A673 (cell line): ENCODE results near the gene ZC3H11A. TPM values are rescaled to one million over a fixed set of nuclear protein-coding genes. Genes with fewer than 3 reads are reported as not detected.
A peak's percentile ranks its signal among the peaks of the same experiment; 100 is the strongest.

Experiments used
- BruUV-seq: library from RNA; stranded (reverse); fragments of 400-500 nt; replicated peaks from 2 replicates; lab custom pipeline; 2021; lab: Mats Ljungman, UMichigan
- CTCF ChIA-PET: fragments of 300-600 bp; sonication (Branson Sonifier 250); formaldehyde crosslinking; loops from one replicate; lab custom pipeline; 2022; ENCODE audit warnings: antibody characterized with exemption; lab: Charles Lee
- POLR2A ChIA-PET: fragments of 300-600 bp; sonication (Branson Sonifier 250); formaldehyde crosslinking; loops from one replicate; lab custom pipeline; 2022; ENCODE audit warnings: antibody characterized with exemption; ENCODE audit not compliant: low non-redundant PET; lab: Charles Lee
- DNase-seq: peaks from one replicate; pipeline ENCODE4 v3.0.0-alpha.2; 2015; ENCODE audit warnings: low spot score
- H3K27ac ChIP-seq: fragments of 200-600 bp; sonication (generic); 2 replicates; pipeline ENCODE4 v1.5.1; 2016; ENCODE audit warnings: mixed run types, low read depth, mild to moderate bottlenecking, mixed read lengths, antibody characterized with exemption, low read length; ENCODE audit not compliant: poor library complexity, severe bottlenecking
- H3K27me3 ChIP-seq: fragments of 200-600 bp; sonication (generic); replicated peaks from 2 replicates; pipeline ENCODE4 v1.6.1; 2017; ENCODE audit warnings: mixed run types, low read depth, mild to moderate bottlenecking, mixed read lengths, antibody characterized with exemption, low read length; ENCODE audit not compliant: insufficient read depth, poor library complexity
- H3K36me3 ChIP-seq: fragments of 200-600 bp; sonication (generic); 2 replicates; pipeline ENCODE4 v1.6.1; 2016; ENCODE audit warnings: mixed run types, mild to moderate bottlenecking, mixed read lengths, antibody characterized with exemption, low read length; ENCODE audit not compliant: insufficient read depth, poor library complexity, severe bottlenecking
- H3K4me1 ChIP-seq: fragments of 200-600 bp; sonication (generic); 2 replicates; pipeline ENCODE4 v1.6.1; 2017; ENCODE audit warnings: mixed run types, mild to moderate bottlenecking, mixed read lengths, antibody characterized with exemption, low read length; ENCODE audit not compliant: insufficient read depth, poor library complexity, severe bottlenecking
- H3K4me3 ChIP-seq: fragments of 200-600 bp; sonication (generic); 2 replicates; pipeline ENCODE4 v1.5.1; 2016; ENCODE audit warnings: low read depth, mixed run types, mild to moderate bottlenecking, mixed read lengths, low read length; ENCODE audit not compliant: poor library complexity, severe bottlenecking
- H3K9me3 ChIP-seq: fragments of 200-600 bp; sonication (generic); 2 replicates; pipeline ENCODE4 v1.6.1; 2016; ENCODE audit warnings: mixed run types, low read depth, mild to moderate bottlenecking, mixed read lengths, antibody characterized with exemption, low read length; ENCODE audit not compliant: poor library complexity, severe bottlenecking
- EZH2 ChIP-seq: fragments of 200-600 bp; sonication (generic); IDR thresholded peaks from 2 replicates; pipeline ENCODE4 v1.6.1; 2017; ENCODE audit warnings: borderline replicate concordance, low read depth, mild to moderate bottlenecking, mixed read lengths, antibody characterized with exemption, low read length; ENCODE audit not compliant: poor library complexity, severe bottlenecking
- intact Hi-C: fragments of 100-400 bp; cut with micrococcal nuclease; formaldehyde crosslinking; loops from one replicate; pipeline ENCODE4 v1.10.0; 2022; ENCODE audit not compliant: unreplicated experiment
- total RNA-seq: library from RNA; stranded (reverse); gene quantifications from 2 replicates; pipeline ENCODE4 v1.2.3, GENCODE V29; 2021
- TF ChIP-seq, protein P1 (sequence below): fragments of 300-800, 200-600 bp; sonication (generic); conservative IDR thresholded peaks from 2 replicates; pipeline ENCODE4 v1.5.1; 2017; ENCODE audit warnings: low read depth, mild to moderate bottlenecking, antibody characterized with exemption, low read length, moderate library complexity, mixed read lengths

The ZC3H11A gene
- total RNA-seq, 1 experiment from 2014 or later = 95.3 TPM

DNA sequence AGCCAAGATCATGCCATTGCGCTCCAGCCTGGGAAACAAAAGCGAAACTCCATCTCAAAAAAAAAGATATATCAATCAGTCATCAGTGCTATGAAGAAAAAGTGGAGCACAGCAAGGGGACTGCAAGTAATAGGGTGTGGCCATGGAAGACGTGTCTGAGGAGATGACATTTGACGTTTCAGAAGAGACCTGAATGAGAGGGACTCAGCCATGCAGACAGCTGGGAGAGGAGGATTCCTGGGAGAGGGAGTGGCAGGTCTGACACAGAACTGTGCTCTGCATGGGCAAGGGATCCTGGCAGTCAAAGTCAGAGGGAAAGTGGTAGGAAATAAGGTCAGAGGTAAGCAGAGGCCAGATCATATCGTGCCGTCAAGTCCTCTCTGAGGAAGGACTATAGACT is 27.2 kb upstream of the ZC3H11A start:
- H3K36me3 ChIP-seq = no peaks in the 10 kb centered on the region
- H3K9me3 ChIP-seq = no peaks in the 10 kb centered on the region
- ChIA-PET CTCF (no interaction called here), POLR2A (no interaction called here)
- no peaks in the 10 kb centered on the region for H3K27me3 ChIP-seq
- TF ChIP-seq EZH2 = no peak
- TF ChIP-seq, protein P1, sequence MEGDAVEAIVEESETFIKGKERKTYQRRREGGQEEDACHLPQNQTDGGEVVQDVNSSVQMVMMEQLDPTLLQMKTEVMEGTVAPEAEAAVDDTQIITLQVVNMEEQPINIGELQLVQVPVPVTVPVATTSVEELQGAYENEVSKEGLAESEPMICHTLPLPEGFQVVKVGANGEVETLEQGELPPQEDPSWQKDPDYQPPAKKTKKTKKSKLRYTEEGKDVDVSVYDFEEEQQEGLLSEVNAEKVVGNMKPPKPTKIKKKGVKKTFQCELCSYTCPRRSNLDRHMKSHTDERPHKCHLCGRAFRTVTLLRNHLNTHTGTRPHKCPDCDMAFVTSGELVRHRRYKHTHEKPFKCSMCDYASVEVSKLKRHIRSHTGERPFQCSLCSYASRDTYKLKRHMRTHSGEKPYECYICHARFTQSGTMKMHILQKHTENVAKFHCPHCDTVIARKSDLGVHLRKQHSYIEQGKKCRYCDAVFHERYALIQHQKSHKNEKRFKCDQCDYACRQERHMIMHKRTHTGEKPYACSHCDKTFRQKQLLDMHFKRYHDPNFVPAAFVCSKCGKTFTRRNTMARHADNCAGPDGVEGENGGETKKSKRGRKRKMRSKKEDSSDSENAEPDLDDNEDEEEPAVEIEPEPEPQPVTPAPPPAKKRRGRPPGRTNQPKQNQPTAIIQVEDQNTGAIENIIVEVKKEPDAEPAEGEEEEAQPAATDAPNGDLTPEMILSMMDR = no peak
- H3K27ac ChIP-seq = peak overlapping the region; percentile 96
- H3K4me1 ChIP-seq = peaks cover 16% of the 10 kb centered on the region
- H3K4me3 ChIP-seq = no peak overlapping the region
- BruUV-seq = no TSS peak
- no peak for DNase-seq
- intact Hi-C loops = no loop called here

DNA sequence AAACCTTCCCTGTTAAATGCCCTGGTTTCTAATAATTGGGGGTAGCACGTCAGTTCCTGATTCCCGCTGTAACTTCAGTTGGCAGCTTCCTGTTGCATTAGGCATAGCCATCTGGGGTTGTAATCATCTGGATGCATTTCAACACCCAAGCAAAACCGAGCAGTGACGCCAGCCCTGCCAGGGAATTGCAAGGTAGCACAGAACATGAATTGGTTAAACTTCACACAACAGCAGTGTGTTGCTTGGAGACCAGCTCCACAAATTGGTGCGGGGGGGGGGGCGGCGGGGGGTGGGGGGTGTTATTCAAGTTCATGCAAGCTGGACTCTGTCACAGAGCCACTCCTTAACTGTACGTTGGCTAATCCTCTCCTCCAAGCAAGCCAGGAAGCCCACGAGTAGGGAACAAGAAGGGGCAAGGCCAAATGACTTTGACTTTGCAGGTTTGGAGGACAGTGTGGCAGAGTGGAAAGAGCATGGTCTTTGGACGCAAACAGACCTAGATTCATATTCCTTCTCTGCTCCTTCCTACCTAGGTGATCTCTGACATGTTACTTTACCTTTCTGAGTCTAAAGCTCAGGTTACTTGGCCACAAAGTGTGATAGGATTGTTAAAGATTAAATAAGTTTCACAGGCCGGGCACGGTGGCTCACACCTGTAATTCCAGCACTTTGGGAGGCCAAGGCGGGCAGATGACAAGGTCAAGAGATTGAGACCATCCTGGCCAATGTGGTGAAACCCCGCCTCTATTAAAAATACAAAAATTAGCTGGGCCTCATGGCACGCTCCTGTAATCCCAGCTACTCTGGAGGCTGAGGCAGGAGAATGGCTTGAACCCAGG is 25.7 kb upstream of the ZC3H11A start:
- Histone ChIP-seq H3K27me3 (no peaks in the 10 kb centered on the region), H3K4me1 (peaks cover 16% of the 10 kb centered on the region), H3K27ac (peak overlapping the region; percentile 96), H3K4me3 (no peak overlapping the region), H3K36me3 (no peaks in the 10 kb centered on the region), H3K9me3 (no peaks in the 10 kb centered on the region)
- TF ChIP-seq, protein P1 = no peak
- TF ChIP-seq EZH2 = no peak
- BruUV-seq = no TSS peak
- DNase-seq = peak; percentile 97
- POLR2A ChIA-PET = no interaction called here
- CTCF ChIA-PET = no interaction called here
- intact Hi-C loops = no loop called here

DNA sequence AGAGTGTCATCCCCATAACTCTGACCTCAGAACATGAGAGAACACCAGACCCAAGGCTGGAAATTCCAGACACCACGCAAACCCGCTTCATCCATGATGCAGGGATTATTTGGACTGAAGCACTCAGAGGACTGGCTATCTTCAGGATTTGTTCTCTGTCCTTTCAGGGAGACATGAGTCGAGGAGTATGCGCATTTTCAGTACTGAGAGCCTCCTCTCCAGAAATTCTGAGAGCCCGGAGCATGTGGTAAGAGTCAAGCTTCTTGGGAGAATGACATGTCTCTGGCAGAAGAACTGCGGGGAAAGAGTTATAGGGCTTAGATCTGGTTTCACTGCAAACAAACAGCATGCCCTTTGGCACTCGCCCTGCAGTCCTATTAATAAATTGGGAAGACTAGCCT is 23.5 kb upstream of the ZC3H11A start:
- Histone ChIP-seq H3K27me3 (no peaks in the 10 kb centered on the region), H3K9me3 (no peaks in the 10 kb centered on the region), H3K27ac (no peak overlapping the region), H3K36me3 (no peaks in the 10 kb centered on the region), H3K4me3 (no peak overlapping the region), H3K4me1 (peaks cover 16% of the 10 kb centered on the region)
- TF ChIP-seq, protein P1 = no peak
- no peak for TF ChIP-seq EZH2
- no TSS peak for BruUV-seq
- no peak for DNase-seq
- CTCF ChIA-PET = no interaction called here
- intact Hi-C loops = no loop called here
- POLR2A ChIA-PET = no interaction called here
